ENCODE data around the gene CIB4.

Gene CIB4

DNA sequence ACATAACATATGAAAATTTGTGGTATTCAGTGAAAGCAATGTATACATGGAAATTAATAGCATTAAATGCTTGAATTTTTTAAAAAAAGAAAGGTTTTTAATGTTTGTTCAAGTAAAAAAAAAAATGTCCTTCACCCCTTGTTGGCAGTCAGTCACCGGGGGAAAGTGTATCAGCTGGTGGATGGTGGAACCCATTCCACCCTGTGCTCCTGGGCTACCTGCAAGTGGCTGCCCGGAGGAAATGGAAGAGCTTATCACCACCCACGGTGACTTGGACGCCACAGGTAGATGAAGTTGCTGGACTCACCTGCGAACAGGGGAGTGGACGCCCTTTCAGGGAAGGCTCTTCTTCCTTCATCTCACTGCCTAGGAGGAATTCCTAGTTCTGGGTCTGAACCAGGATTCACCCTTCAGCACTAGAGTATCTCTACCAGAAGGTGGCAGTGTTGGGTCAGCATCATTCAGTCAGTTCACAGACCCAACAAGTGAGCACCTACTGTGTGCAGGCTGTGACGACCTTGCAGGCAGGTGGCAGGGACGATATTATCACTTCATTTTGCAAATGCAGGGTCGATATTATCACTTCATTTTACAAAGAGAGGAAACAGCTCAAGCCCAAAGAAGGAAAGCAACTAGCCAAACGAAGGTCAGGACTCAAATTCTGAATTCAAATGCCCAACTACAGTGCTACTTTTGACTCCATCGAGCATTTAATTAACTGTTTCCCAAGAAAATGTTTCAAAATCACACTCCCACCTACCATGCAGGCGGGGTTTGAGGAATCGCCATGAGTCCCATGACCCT is 35.8 kb downstream of the CIB4 start:
- DNase-seq = peak; percentile 62

DNA sequence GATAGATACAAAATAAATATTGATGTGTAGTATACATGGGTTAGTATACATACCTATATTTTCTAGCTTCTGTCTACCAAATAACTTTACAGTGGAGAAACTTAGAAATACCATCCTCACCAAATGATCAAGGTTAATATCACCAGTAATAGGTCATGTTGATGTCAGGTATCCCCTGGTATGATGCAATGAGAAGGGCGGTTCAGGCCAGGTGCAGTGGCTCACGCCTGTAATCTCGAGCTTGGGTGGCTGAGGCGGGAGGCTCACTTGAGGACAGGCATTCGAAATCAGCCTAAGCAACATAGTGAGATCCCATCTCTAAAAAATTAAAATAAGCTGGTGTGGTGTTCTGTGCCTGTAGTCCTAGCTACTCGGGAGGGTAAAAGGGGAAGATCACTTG is 38.6 kb downstream of the CIB4 start:
- no peak for DNase-seq

DNA sequence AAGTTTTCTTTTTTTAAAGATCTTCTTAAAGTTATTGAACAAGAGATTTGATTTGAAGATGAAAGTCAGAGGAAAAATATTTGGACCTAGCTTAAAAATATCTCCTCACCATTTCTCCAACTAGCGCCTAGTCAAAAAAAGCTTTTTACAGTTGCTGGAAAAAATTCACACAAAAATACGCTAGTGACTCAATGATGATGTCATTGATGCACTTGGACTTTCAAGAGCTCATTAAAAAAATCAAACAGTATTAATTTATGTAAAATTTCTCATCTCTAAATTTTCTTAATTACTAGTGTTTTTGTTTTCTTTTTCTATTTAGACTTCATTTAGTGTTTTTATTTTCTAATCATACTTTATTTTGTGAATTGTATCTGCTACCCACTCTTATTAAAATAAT is 41.8 kb downstream of the CIB4 start:
- no peak for DNase-seq

DNA sequence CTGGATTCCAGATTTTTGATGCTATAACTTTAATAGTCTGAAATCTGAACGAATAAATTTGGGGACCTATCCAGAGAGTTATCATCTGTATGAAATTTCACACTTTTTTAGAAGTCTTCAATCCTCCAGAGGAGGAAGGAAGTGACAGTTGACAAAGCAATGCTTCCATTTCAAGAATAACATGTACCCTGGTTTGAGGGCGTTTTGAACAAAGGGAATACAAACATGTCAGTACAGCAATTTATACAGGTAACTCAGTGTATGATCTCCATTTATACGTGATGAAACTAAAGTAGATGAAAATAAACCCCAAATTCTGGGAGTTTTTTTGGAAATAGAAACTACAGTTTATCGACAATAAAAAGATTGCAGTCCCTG is 42.2 kb downstream of the CIB4 start:
- DNase-seq = no peak

DNA sequence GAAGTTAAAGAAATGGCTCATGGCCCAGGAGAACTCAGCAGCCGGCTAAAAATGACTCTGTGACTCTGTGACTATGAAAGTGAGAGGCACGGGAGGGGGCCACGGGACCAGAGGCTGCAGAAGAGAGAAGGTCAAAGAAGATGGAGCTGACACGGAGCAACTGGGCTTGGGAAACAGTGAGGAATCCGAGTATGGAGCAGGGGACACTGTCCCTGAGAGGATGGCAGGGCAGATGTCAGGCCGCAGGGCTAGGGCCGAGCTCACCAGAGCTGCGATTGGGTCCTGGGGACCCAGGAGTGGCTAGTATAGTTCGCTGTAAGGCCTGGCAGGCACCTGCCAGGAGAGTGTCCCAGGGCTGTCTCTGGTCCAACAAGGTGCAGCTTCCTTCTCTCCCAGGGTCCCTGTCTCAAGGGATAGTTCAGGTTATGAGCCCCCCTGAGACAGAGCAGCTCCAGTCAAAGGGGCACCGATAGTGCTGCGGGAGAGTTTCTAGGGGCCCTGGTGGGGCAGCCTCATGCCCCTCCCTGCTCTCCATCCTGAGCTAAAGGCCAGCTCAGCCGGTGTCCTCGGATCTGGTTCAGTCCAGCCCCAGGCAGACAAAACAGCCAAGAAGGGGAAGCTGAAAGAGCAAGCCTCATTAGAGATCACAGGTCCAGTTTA is 42.7 kb downstream of the CIB4 start:
- peak; percentile 48 for DNase-seq

DNA sequence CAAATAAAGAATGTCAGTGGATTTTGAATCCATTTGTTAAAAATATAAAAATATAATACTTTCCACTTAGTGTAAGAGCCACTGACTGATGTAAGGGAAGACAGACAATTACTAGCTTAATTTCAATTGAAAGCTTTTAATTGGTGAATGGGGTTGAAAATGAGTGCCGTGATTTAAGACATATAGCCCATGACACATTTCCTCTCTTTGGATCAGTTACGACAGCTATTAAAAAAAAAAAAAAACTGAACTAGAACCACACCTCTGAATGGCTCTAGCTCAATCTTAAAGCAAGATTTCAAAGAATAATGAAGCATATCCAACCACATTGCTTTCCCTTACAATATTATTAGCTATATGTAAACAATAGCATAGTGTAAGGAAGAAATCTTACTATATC is 44.0 kb downstream of the CIB4 start:
- no peak for DNase-seq

DNA sequence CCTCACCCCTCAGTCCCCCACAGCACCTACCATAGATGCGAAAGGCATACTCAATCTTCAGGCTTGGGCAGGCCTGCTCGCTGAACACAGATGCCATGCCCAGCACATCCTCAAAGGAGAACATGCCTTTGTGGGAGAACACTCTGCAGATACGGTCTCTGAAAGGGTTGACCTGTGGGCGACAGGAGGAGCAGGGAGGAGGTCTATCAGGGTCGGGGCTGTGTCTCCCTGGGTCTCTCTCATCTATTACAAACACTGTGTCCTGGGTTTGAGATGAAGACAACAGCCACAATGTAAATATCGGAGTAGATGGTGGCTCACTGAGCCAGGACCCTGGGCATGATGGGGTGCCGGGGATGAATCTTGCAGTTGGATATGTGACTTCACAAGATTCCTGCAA is 46.0 kb downstream of the CIB4 start:
- peak; percentile 16 for DNase-seq

DNA sequence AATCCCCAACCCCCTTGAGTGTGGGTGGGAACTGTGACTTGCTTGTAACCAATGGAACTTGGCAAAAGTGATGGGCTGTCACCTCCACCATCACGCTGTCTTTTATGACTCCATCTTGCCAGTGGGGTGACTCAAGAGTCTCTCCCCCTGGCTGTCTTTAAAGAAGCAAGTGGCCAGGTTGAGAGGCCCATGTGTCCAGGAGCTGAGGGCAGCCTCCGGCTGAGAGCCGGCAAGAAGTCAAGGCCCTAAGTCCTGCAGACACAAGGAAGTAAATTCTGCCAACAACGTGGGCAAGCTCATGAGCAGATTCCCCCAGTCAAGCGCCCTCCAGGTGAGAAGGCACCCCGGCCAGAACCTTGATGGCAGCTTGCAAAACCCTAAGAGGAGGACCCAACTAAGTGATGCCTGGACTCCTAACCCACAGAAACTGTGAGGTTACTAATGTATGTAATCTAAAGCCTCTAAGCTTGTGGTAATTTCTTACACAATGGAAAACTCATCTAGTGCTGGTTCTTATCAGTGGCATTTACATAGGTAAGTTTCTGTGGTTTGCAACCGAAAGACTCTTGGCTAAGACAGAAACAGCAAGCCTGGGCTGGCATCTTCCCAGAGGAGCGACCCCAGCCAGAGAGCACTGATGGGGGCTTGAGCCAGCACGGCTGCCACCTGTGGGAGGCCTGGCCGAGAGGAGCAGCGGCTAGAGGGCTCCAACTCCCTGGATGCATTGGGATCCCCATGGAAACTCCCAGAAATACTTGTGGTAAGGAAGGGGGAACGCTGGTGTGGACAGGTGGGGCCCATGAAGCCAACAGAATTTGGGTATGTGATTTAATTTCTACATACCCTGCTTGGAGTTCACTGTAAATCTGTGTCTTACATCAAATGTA is 49.3 kb downstream of the CIB4 start:
- DNase-seq = peak; percentile 53

DNA sequence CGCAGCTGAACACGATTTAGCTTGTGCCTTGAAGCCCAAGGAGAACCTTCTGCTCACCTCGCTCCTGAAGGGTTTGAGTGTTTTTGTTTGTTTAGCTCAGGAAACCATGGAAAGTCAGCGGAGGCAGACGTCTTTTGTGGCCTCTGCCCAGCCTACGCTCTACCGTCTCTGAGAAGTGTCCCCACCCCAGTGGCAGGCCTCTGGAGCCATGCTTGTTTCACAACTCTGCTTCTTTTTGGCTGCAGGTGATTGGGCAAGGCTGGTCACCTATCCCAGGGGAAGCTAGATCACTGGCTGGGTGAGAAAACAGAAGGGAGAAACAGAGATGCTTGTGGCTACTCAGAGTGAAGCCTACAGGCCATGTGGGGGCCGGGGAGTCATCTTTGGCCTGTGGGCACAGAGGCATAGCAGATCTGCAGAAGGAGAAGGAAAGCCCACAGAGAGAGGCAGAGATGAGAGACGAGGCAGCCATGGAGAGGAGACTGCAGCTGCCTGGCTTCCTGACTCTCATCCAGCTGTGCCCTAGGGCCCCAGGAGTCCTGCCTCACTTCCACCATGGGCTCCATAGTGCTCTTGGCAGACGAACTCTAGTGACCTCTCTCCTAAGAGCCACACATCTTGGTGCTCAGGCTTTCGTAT is 50.1 kb downstream of the CIB4 start:
- peak; percentile 14 for DNase-seq

DNA sequence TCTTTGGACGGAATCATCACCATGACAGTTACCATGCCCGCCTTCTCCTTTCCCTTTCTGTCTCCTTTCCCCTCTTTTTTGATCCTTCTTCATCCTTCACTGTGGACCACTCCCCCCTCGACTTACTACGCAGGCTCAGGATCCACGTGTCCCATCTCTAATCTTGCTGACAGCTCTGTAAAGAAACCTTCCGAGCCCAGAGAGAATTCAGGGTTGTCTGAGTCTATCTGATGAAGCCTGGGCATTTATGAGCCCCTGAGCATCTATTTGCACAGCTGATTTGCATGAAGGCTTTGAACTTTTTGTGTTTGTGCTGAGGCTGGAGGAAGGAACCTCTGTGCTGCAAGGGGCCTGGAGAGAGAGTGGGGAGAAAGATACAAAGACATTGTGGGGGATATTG is 50.7 kb downstream of the CIB4 start:
- DNase-seq = no peak

DNA sequence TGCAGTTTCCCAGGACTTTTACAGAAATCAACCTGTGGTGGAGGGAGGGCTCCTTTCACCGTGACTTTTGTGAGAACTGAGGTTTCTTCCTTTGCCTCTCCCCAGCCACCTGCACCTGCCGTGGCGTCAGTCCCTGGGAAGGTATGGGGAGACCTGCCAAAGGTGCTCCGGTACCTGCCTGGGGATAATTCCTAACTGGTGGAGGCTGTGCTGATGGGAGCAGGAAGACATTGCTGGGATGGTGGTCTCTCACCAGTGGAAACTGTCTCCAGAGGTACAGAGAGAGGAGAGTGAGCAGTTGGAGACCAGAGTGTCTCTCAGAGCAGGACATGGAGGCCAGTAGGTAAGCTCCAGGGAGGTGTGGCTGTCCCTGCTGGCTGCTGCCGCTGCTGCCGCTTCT is 52.6 kb downstream of the CIB4 start:
- peak; percentile 17 for DNase-seq

DNA sequence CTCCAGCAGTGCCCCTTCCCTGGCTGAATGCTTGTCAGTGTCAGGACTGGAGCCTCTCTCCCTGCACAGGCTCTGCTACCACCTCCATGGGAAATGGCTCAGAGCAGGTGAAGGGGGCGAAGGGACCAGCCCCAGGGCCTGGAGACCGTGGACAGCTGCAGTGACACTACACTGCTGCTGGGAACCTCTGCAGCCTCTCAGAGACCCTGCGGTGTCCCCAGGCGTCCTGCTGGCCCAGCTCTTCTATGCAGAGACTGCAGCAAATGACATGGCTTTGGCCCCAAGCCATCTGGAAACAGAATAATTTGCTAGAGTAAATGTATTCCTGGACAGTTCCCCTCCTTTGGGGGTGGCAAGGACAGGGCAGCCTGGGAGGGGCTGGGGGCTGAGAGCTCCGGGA is 53.2 kb downstream of the CIB4 start:
- peak; percentile 50 for DNase-seq

DNA sequence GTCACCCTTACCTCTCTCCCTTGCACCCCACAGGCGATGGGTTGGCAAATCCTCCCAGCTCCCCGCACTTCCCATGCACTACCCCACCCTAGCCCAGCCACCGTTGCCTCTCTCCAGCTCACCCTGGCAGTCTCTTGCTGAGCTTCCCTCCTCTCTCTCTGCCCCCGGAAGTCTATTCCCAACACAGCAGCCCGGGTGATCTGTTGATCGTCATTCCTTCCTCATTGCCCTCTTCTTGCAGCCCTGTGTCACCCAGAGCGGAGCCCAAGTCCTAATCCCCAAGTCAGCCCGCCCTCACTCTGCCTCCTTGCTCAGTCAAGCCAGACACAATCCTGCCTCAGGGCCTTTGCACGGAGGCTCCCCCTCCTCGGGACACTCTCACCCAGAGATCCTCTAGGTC is 55.2 kb downstream of the CIB4 start:
- peak; percentile 50 for DNase-seq

DNA sequence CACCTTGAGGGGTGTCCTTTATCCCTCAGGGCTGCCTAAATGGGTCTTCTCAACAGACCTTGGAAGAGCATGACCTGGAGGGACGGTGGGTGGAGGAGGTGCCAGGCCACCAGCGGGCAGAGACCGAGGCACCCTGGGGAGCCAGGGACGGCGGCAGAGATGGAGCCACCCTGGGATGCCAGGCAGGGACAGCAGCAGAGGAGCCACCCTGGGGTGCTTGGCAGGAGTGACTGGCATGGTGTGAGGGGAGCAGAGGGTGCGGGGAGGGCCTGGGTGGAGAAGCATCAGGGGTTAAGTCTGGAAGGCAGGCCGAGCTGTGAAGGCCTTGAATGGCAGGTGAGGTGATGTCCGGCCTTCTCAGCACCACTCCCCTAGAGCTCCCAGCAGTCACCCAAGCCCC is 56.1 kb downstream of the CIB4 start:
- peak; percentile 47 for DNase-seq

DNA sequence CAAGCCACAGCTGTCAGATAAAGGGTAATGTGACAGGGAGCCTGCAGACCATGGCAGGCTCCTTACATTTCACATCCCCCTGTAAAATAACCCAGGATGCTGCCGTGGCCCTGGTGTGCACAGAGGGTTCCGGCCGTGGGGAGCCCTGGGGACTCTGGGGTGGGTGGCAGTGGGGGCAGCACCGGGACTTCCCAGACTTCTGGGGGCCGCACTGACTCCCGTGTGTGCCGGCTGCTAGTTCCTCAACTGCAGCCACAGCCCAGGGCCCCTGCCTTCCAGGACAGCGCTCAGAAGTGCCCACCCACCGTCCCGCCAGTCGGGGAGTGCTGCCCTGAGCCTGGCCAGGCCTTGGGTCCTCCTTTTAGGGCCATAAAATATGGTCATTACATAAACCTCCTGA is 56.5 kb downstream of the CIB4 start:
- peak; percentile 36 for DNase-seq

DNA sequence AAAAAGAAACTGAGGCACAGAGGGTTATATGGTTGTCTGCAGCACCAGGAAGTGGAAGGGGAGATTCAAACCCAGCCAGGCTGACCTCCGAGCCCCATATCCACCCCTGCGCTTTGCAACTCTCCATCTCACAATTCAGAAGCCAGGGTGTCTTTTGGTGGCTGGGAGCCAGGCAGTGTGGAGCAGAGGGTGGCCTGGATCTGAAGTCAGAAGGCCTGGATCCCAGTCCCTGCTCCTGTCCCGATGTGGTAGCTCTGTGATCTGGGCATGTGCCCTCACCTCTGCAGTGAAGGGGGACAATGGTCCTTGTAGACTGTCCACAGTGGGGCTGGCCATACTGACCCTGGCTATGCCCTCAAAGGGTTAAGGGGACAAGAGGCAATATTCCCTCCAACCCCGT is 57.0 kb downstream of the CIB4 start:
- peak; percentile 6 for DNase-seq

DNA sequence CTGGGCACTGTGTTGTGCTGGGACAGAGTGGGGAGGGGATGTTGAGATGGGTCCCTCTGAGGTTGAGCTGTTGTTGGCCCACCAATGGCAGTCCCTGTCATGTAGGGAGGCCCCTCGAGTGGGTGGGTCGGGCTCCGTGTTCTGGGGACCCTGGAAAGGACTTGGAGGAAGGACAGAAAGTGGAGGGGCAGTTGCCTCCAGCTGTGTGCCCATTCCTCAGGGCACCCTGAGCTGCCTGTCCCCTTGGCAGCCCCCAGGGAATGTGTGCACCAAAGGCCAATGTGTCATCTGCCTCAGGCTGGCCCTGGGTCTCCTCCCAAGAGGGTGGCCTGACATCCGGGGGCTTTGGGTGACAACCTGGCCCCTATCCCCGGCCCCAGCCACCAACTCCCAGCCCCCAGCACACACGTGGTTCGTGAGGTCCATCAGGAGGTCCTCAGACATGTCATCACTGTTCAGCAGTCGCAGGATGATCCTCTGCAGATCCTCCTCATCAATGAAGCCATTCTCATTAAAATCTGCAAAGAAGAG is 57.7 kb downstream of the CIB4 start:
- peak; percentile 45 for DNase-seq

DNA sequence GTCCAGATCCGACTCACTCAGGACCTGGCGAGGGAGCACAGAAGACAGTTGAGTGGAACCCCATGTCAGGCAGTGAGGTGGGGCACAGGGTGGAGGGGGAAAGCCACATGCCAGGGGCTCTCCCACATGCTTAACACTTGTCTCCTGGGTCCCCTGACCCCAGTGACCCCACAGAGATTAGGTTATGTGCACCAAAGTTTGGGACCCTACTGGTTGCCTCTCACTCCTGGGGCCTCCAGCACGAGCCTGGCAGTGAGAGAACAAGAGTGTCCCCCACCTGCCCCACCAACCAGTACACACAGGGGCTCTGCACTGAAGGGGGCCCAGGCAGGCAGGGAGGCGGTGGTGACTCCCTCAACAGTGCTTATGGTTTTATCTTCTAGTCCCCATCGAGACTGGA is 58.3 kb downstream of the CIB4 start:
- peak; percentile 41 for DNase-seq

DNA sequence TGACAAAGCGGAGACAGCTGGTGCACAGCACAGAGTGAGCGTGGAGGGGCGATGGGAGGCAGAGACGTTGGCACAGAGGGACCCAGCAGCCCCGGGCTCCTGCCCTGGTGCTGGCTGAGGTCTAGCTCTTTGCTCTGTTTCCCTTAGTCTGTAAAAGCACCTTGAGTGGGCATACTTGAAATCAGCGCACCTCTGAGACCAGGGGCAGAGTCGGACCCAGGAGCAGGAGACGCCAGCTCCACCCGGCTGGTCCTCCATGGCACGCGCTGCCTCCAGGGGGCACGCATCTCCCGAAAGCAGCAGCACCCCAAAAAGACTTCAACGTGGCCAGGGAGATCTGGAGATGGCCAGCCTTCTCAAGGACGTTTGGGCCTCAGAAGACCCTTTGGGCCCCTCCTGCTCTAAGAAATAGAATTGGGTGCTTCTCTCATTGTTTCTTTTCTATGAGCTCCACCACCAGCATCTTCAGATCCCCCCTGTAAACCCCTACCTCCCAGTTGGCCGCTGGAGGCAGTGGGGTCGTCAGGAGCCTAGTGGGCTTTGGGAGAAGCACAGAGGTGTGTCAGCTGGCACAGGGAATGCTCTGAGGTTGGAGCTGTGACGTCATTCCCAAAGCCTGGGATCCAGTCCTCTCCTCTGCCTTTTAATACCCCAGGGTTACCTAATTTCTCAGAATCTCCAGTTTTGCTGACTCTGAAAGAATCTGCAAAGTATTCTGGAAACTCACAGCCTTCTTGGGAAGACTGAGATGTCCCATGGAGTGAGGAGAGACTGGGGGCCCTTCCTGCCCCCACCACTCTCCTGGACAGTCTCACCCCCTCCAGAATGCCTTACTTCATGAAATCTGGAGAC is 58.9 kb downstream of the CIB4 start:
- DNase-seq = peak; percentile 50

DNA sequence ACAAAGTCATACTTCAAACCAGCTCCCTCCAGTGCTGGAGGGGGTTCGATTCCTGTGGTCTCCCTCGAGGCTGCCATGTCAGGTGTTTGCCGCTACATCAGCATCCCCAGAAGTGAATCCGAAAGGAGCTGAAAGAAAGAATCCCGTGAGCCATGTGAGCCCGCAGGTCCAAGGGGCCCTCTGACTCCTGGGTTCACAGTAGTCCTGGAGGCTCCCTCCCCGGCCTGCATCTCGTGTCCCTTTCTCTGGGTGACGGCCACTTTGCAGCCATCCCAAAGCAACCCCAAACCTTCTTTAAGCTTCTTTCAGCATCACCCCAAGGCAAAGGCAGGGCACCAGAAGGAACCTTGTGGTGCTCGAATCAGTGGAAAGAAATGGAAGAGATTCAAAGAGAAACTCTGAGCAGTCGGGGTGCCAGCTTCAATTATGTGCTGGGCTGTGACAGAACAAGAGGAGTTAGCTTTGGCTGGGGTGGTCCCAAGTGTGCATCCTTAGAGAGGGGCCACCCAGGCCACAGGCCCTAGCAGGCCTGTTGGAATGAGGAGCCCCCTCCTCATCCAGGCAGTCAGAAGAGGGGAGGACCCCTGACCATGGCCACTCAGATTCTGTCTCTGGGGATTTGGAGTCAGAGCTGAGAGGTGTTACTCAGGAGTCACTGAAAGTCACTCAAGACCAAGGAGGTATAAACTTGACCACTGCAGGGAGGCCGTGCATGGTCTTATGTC is 59.7 kb downstream of the CIB4 start:
- peak; percentile 47 for DNase-seq

DNA sequence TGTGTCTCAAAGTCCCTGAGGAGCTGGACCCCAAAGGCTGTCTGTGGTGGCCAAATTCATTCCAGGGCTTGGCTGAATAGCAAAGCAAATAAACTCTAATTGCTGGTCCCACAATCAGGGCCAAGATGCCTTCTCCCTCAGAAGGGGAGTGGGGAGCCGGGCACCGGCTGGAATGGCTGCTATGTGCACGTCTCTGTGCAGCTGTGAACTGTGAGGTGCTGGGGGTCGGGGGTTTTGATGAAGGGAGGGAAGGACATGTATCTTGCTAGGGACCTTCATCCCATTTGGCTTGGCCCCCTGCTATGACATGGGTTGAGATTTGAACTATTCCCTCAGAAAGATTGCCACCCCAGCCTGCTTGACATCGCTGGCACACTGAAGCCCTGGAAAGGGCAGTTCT is 60.4 kb downstream of the CIB4 start:
- peak; percentile 53 for DNase-seq
